Gastroesophageal sphincter (tissue), 4 donors: ENCODE measurements around the gene PTPN1. TPM values are rescaled to one million over a fixed set of nuclear protein-coding genes. Genes with fewer than 3 reads are reported as not detected.
"Not testable (repeated sequence)": the region's sequence is repeated elsewhere in the genome, so short reads cannot be mapped to it uniquely, and the experiment has no call there.

ENCODE experiments used
- ATAC-seq: fragments of 150-250 bp; one replicate; pipeline ENCODE4 v1.9.1; 2016; ENCODE audit warnings: mild to moderate bottlenecking, moderate library complexity
- H3K27ac ChIP-seq, 4 donors: fragments of 200-600 bp; sonication (generic) in 3 of 4; 1 replicate in 3 of 4; 2 replicates in 1 of 4; pipeline ENCODE4 v1.5.1; 2016 to 2019
- H3K27me3 ChIP-seq: fragments of 200-600 bp; sonication (generic); one replicate; pipeline ENCODE4 v1.5.1; 2019
- H3K36me3 ChIP-seq, 2 donors: fragments of 200-600 bp; sonication (generic); one replicate each; pipeline ENCODE4 v1.5.1; 2019; ENCODE audit warnings: control low read depth in 1 of 2
- H3K4me1 ChIP-seq, 3 donors: fragments of 200-600 bp; sonication (generic); 1 replicate in 2 of 3; 2 replicates in 1 of 3; pipeline ENCODE4 v1.5.1; 2016 to 2019; ENCODE audit warnings: control low read depth in 2 of 3
- H3K4me3 ChIP-seq, 2 donors: fragments of 200-600 bp; sonication (generic); one replicate each; pipeline ENCODE4 v1.5.1; 2019; ENCODE audit warnings: mild to moderate bottlenecking in 1 of 2, moderate library complexity in 1 of 2
- H3K9me3 ChIP-seq, 3 donors: fragments of 200-600 bp; sonication (generic); one replicate each; pipeline ENCODE4 v1.5.1; 2017 to 2019; ENCODE audit warnings: control low read depth in 2 of 3
- EP300 ChIP-seq: sonication (generic); formaldehyde crosslinking; IDR thresholded peaks from one replicate; pipeline ENCODE4 v1.6.1; 2017; ENCODE audit warnings: antibody characterized with exemption, mild to moderate bottlenecking
- POLR2A ChIP-seq, 2 donors: fragments of 450-650 bp; IDR thresholded peaks; one replicate each; pipeline ENCODE4 v1.6.1; 2017; ENCODE audit warnings: antibody characterized with exemption in 2 of 2, mild to moderate bottlenecking in 2 of 2, moderate library complexity in 1 of 2
- POLR2AphosphoS5 ChIP-seq: sonication (generic); formaldehyde crosslinking; IDR thresholded peaks from one replicate; pipeline ENCODE4 v1.6.1; 2017; ENCODE audit warnings: antibody characterized with exemption
- WGBS, 2 donors: methylation state at CpG; one replicate each; pipeline ENCODE4 v1.1.5; 2018; ENCODE audit warnings: low coverage in 1 of 2; 5-methylcytosine and 5-hydroxymethylcytosine counted together
- total RNA-seq, 4 donors: library from RNA; depleted of rRNA; stranded (reverse); fragments of >200 nt; gene quantifications; one replicate each; pipeline ENCODE4 v1.1.0, GENCODE V29; 2016
- TF ChIP-seq, protein P1 (sequence below), 4 experiments: fragments of 200-600 bp in 2 of 4; fragments of 450-650 bp in 2 of 4; sonication (generic) in 1 of 4; IDR thresholded peaks; one replicate each; pipeline ENCODE4 v1.5.1; 2017 to 2019; ENCODE audit warnings: antibody characterized with exemption in 4 of 4, mild to moderate bottlenecking in 2 of 4, moderate library complexity in 2 of 4

PTPN1 gene
- total RNA-seq, 4 donors from 2014 or later: 27.6 to 43.6 (median 38.4) TPM

DNA sequence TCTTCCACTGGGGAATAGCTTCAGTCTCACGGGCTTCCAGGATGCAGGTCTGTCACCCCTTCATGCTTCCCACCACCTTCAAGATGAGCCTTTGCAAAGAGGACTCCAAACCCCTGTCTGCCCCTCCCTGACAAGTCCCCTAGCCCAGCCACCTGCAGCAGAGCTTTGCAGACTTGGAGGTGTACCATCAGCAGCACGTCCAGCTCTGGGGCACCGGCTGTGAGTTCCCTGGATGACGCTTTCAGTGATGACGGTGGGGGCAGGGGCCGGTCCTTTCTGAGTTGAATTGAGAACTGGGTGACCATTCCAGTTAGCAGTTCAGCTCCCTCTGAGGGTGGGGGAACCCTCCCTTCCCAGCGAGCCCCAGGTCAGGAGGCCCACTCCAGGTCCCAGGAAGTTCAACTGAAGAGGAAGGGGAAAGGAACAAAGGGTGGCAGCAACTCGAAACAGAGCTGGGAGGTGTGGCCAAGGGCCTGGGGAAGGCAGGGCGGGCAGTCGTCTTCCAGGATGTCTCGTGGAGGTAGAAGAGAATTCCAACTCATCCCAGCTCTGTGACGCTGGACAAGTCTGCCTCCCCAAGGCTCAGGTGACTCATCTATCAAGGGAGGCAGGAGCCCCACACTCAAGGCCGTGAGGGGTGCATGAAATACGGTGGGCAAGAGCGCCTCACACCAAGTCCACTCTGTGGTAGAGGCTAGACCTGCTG is 86.0 kb downstream of the PTPN1 start:
- Histone ChIP-seq H3K27me3 (peaks cover 38% of the 10 kb centered on the region), H3K27ac (no peak overlapping the region), H3K9me3 (no peaks in the 10 kb centered on the region), H3K36me3 (peaks cover 0 to 1% of the 10 kb centered on the region in 2 donors), H3K4me1 (peaks cover 0 to 44% (median 10%) of the 10 kb centered on the region in 3 donors), H3K4me3 (no peak overlapping the region)
- ATAC-seq: no peak
- 49% methylated on average over 3 of the region's 15 CpGs; no CpG with 5 or more reads in 1 of the 2 donors for WGBS, 2 donors
- TF ChIP-seq, protein P1, sequence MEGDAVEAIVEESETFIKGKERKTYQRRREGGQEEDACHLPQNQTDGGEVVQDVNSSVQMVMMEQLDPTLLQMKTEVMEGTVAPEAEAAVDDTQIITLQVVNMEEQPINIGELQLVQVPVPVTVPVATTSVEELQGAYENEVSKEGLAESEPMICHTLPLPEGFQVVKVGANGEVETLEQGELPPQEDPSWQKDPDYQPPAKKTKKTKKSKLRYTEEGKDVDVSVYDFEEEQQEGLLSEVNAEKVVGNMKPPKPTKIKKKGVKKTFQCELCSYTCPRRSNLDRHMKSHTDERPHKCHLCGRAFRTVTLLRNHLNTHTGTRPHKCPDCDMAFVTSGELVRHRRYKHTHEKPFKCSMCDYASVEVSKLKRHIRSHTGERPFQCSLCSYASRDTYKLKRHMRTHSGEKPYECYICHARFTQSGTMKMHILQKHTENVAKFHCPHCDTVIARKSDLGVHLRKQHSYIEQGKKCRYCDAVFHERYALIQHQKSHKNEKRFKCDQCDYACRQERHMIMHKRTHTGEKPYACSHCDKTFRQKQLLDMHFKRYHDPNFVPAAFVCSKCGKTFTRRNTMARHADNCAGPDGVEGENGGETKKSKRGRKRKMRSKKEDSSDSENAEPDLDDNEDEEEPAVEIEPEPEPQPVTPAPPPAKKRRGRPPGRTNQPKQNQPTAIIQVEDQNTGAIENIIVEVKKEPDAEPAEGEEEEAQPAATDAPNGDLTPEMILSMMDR (IDR thresholded peaks at IDR 0.05): no peak
- TF ChIP-seq EP300 (no peak), POLR2AphosphoS5 (no peak), POLR2A (IDR thresholded peaks at IDR 0.05) (no peak)

DNA sequence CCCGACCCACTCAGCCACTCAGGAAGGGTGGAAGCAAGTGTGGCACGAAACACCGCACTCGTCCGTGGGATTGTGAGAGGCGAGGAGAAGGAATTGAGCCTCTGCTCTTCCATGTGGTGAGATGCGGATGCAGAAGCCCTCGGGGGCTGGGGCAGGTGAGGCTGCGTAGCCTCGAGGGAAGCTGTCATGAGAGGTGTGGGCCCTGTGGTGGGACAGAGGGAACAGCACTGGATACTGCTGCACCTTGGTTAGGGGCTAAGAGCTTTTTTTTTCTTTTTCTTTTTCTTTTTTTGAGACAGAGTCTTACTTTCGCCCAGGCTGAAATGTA is 86.5 kb downstream of the PTPN1 start:
- Histone ChIP-seq H3K27ac (no peak overlapping the region), H3K4me1 (peaks cover 0 to 40% (median 10%) of the 10 kb centered on the region in 3 donors), H3K27me3 (peaks cover 38% of the 10 kb centered on the region), H3K9me3 (no peaks in the 10 kb centered on the region), H3K36me3 (peaks cover 0 to 7% of the 10 kb centered on the region in 2 donors), H3K4me3 (no peak overlapping the region)
- 78 to 87% methylated on average over 3 to 9 of the region's 11 CpGs for WGBS, 2 donors
- TF ChIP-seq EP300: no peak
- TF ChIP-seq POLR2AphosphoS5: no peak
- TF ChIP-seq POLR2A (IDR thresholded peaks at IDR 0.05): no peak
- TF ChIP-seq, protein P1 (IDR thresholded peaks at IDR 0.05): no peak
- ATAC-seq: no peak

DNA sequence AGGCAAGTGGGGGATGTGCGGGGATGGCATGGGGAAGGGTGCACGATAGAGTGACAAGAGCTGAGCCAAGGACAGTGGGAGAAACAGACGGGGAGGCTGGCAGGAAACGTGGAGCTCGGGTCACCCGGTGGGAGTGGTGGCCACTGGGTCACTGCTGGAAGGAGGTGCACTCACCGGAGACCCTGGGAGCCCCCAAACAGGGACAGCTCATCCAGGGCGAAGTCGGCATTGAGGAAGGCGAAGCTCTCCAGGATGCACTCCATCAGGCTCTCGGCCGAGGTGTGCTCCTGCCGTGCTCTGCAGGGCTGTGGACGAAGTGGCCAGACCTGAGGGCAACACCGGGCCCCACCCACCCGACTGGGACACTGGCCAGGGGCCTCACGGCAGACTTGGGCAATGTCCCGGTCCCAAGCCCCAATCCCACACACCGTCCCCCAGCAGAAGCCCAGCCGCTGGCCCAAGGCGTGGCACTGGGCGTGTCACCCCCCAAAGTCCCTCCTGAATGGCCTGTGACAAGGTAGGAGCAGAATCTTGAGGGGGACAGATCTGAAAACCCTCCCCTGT is 87.3 kb downstream of the PTPN1 start:
- Histone ChIP-seq H3K4me3 (no peak overlapping the region), H3K9me3 (no peaks in the 10 kb centered on the region), H3K36me3 (peaks cover 0 to 15% of the 10 kb centered on the region in 2 donors), H3K27ac (no peak overlapping the region), H3K27me3 (peaks cover 43% of the 10 kb centered on the region), H3K4me1 (peaks cover 0 to 32% (median 6%) of the 10 kb centered on the region in 3 donors)
- 81 to 100% methylated on average over 3 to 11 of the region's 22 CpGs for WGBS, 2 donors
- ATAC-seq: no peak
- TF ChIP-seq EP300: no peak
- no peak for TF ChIP-seq POLR2A (IDR thresholded peaks at IDR 0.05)
- TF ChIP-seq, protein P1 (IDR thresholded peaks at IDR 0.05): no peak
- TF ChIP-seq POLR2AphosphoS5: no peak

DNA sequence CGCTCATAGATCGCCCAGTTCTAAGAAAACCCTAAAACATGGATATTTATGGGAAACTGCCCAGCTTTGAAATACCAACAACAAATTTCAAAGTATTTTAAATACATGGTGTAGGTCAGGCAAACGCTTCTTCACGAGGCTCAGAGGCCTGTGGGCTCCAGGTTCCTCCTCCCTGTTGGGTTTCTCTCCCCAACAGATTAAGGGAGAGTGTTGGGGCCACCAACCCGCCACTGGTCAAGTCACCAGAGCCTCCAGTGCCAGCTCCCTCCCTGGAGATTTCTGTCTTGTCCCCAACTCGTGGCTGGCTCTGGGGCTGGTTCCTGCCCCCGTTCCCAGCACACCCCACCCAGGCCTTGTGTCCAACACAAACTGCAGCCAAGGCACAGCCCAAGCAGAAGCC is 87.9 kb downstream of the PTPN1 start:
- no peaks in the 10 kb centered on the region for H3K9me3 ChIP-seq
- no peak overlapping the region for H3K4me3 ChIP-seq
- H3K27ac ChIP-seq: no peak overlapping the region
- TF ChIP-seq, protein P1 (IDR thresholded peaks at IDR 0.05): no peak
- peaks cover 49% of the 10 kb centered on the region for H3K27me3 ChIP-seq
- no peak for ATAC-seq
- peaks cover 0 to 26% (median under 1%) of the 10 kb centered on the region in 3 donors for H3K4me1 ChIP-seq
- 95% methylated on average over 4 of the region's 7 CpGs; no CpG with 5 or more reads in 1 of the 2 donors for WGBS, 2 donors
- peaks cover 0 to 21% of the 10 kb centered on the region in 2 donors for H3K36me3 ChIP-seq

DNA sequence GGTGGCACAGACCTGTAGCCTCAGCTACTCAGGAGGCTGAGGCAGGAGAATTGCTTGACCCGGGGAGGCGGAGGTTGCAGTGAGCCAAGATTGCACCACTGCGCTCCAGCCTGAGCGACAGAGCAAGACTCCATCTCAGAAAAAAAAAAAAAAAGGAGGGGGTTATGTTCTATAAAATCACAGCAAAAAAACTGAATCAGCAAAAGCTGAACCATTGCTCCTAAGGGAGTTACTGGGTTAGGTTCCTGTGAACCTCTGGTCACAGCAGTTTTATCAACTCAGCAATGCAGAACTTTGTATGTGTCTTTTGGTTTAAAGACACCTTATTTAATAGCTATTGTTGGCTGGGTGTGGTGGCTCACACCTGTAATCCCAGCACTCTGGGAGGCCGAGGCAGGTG is 88.6 kb downstream of the PTPN1 start:
- peaks cover 50% of the 10 kb centered on the region for H3K27me3 ChIP-seq

More for the DNA sequence above, 88.6 kb downstream of the PTPN1 start:
- H3K9me3 ChIP-seq, H3K4me3 ChIP-seq, H3K27ac ChIP-seq, ATAC-seq: not testable (repeated sequence)
- peaks cover 0 to 24% (median 0%) of the 10 kb centered on the region in 3 donors for H3K4me1 ChIP-seq
- 100% methylated on average over 1 to 3 of the region's 5 CpGs for WGBS, 2 donors
- peaks cover 0 to 28% of the 10 kb centered on the region in 2 donors for H3K36me3 ChIP-seq
